Stomach (tissue), 4 donors: ENCODE measurements around the gene HPD.

Source experiments
- CTCF ChIP-seq, 7 experiments: fragments of 450-650 bp in 4 of 7; fragments of 200-600 bp in 3 of 7; sonication (generic) in 3 of 7; IDR thresholded peaks; one replicate each; pipeline ENCODE4 v1.5.1; 2016 to 2019; ENCODE audit warnings: antibody characterized with exemption in 7 of 7, control low read depth in 2 of 7, mild to moderate bottlenecking in 1 of 7
- EP300 ChIP-seq: sonication (generic); formaldehyde crosslinking; IDR thresholded peaks from one replicate; pipeline ENCODE4 v1.6.1; 2017; ENCODE audit warnings: antibody characterized with exemption
- POLR2A ChIP-seq, 4 donors: fragments of 450-650 bp; IDR thresholded peaks; one replicate each; pipeline ENCODE4 v1.6.1; 2016; ENCODE audit warnings: antibody characterized with exemption in 4 of 4, control low read depth in 2 of 4, mild to moderate bottlenecking in 1 of 4, moderate library complexity in 1 of 4
- POLR2AphosphoS5 ChIP-seq, 3 donors: sonication (generic); formaldehyde crosslinking; IDR thresholded peaks; one replicate each; pipeline ENCODE4 v1.6.1; 2016; ENCODE audit warnings: antibody characterized with exemption in 3 of 3

- TF ChIP-seq CTCF (IDR thresholded peaks at IDR 0.05) = no peak
- TF ChIP-seq EP300 = no peak
- TF ChIP-seq POLR2AphosphoS5 (IDR thresholded peaks at IDR 0.05) = no peak
- TF ChIP-seq POLR2A (IDR thresholded peaks at IDR 0.05) = no peak
Observed at GRCh38 chr12:121810234-121810817, 48.3 kb downstream of the HPD start.
